GM23338 (cell line): Measurements from ENCODE around the gene KDSR. TPM values are rescaled to one million over a fixed set of nuclear protein-coding genes. Genes with fewer than 3 reads are reported as not detected.

Experiments
- ATAC-seq: fragments of 200-7000 bp; cut with Tn5 transposase; 3 replicates; pipeline ENCODE4 v1.9.1; 2020
- DNase-seq: peaks from one replicate; pipeline ENCODE4 v3.0.0-alpha.2; 2015; ENCODE audit warnings: low spot score
- H2AFZ ChIP-seq: fragments of 200-600 bp; sonication (generic); 2 replicates; pipeline ENCODE4 v1.8.0; 2016; ENCODE audit warnings: antibody characterized with exemption, mild to moderate bottlenecking, moderate library complexity
- H3F3A ChIP-seq: fragments of 200-600 bp; sonication (generic); replicated peaks from 2 replicates; pipeline ENCODE4 v1.8.0; 2017; ENCODE audit warnings: antibody characterized with exemption, mixed run types, low read depth
- H3K27ac ChIP-seq: fragments of 200-600 bp; sonication (generic); 2 replicates; pipeline ENCODE4 v1.6.1; 2016; ENCODE audit warnings: low read depth
- H3K27me3 ChIP-seq: fragments of 200-600 bp; sonication (generic); 2 replicates; pipeline ENCODE4 v1.8.0; 2016; ENCODE audit warnings: mild to moderate bottlenecking, mixed run types, moderate library complexity; ENCODE audit not compliant: insufficient read depth
- H3K36me3 ChIP-seq: fragments of 200-600 bp; sonication (generic); 2 replicates; pipeline ENCODE4 v1.8.0; 2016; ENCODE audit warnings: mild to moderate bottlenecking; ENCODE audit not compliant: insufficient read depth
- H3K4me1 ChIP-seq: fragments of 200-600 bp; sonication (generic); 2 replicates; pipeline ENCODE4 v1.8.0; 2016; ENCODE audit warnings: mild to moderate bottlenecking, moderate library complexity; ENCODE audit not compliant: insufficient read depth
- H3K4me2 ChIP-seq: fragments of 200-600 bp; sonication (generic); 2 replicates; pipeline ENCODE4 v1.7.1; 2017; ENCODE audit warnings: mixed run types
- H3K4me3 ChIP-seq: fragments of 200-600 bp; sonication (generic); 2 replicates; pipeline ENCODE4 v1.6.1; 2016; ENCODE audit warnings: mixed run types
- H3K79me2 ChIP-seq: fragments of 200-600 bp; sonication (generic); replicated peaks from 2 replicates; pipeline ENCODE4 v1.8.0; 2017; ENCODE audit warnings: mild to moderate bottlenecking; ENCODE audit not compliant: insufficient read depth
- H3K9me2 ChIP-seq: fragments of 200-600 bp; sonication (generic); 2 replicates; pipeline ENCODE4 v1.8.0; 2017; ENCODE audit not compliant: insufficient read depth
- H4K20me1 ChIP-seq: fragments of 200-600 bp; sonication (generic); replicated peaks from 2 replicates; pipeline ENCODE4 v1.8.0; 2017; ENCODE audit warnings: mild to moderate bottlenecking; ENCODE audit not compliant: insufficient read depth
- H3K27ac Mint-ChIP-seq: 2 replicates; pipeline ENCODE4 v1.8.0; 2020; ENCODE audit warnings: inconsistent platforms, mild to moderate bottlenecking, moderate library complexity, mixed read lengths
- H3K27me3 Mint-ChIP-seq: 3 replicates; pipeline ENCODE4 v1.8.0; 2022; ENCODE audit warnings: low read depth, mild to moderate bottlenecking, moderate library complexity, mixed read lengths, inconsistent platforms; ENCODE audit not compliant: insufficient read depth, poor library complexity
- H3K36me3 Mint-ChIP-seq: 3 replicates; pipeline ENCODE4 v1.8.0; 2021; ENCODE audit warnings: low read depth, mild to moderate bottlenecking, inconsistent platforms, moderate library complexity, mixed read lengths
- H3K4me1 Mint-ChIP-seq: 3 replicates; pipeline ENCODE4 v1.8.0; 2020; ENCODE audit warnings: mild to moderate bottlenecking, inconsistent platforms, mixed read lengths
- H3K4me3 Mint-ChIP-seq: 3 replicates; pipeline ENCODE4 v1.8.0; 2021; ENCODE audit warnings: moderate library complexity, mild to moderate bottlenecking, inconsistent platforms, mixed read lengths
- H3K9me3 Mint-ChIP-seq: 3 replicates; pipeline ENCODE4 v1.8.0; 2020; ENCODE audit warnings: moderate library complexity, mild to moderate bottlenecking, inconsistent platforms, mixed read lengths
- CREB1 ChIP-seq: fragments of 250-450 bp; sonication (Bioruptor Pico); IDR thresholded peaks from 2 replicates; pipeline ENCODE4 v1.5.0; 2020; ENCODE audit warnings: low read depth, mild to moderate bottlenecking, moderate library complexity
- ETS1 ChIP-seq: IDR thresholded peaks from 2 replicates; pipeline ENCODE4 v1.6.1; 2016; ENCODE audit warnings: antibody characterized with exemption
- EZH2phosphoT487 ChIP-seq: fragments of 200-600 bp; sonication (generic); IDR thresholded peaks from one replicate; pipeline ENCODE4 v1.8.1; 2018; ENCODE audit warnings: antibody characterized with exemption; ENCODE audit not compliant: unreplicated experiment
- JUNB ChIP-seq: IDR thresholded peaks from one replicate; pipeline ENCODE4 v1.6.1; 2016; ENCODE audit warnings: antibody characterized with exemption; ENCODE audit not compliant: unreplicated experiment
- POLR2AphosphoS5 ChIP-seq: IDR thresholded peaks from 2 replicates; pipeline ENCODE4 v1.6.1; 2016; ENCODE audit warnings: antibody characterized with exemption, low read depth
- REST ChIP-seq: IDR thresholded peaks from one replicate; pipeline ENCODE4 v1.6.1; 2018; ENCODE audit warnings: antibody characterized with exemption; ENCODE audit not compliant: unreplicated experiment
- STAT1 ChIP-seq: IDR thresholded peaks from one replicate; pipeline ENCODE4 v1.6.1; 2016; ENCODE audit warnings: antibody characterized with exemption; ENCODE audit not compliant: unreplicated experiment
- ZNF331 ChIP-seq: fragments of 250-450 bp; sonication (Bioruptor Pico); IDR thresholded peaks from 2 replicates; pipeline ENCODE4 v1.5.0; 2020; ENCODE audit warnings: low read depth, mild to moderate bottlenecking, moderate library complexity
- ZNF462 ChIP-seq: fragments of 250-450 bp; sonication (Bioruptor Pico); IDR thresholded peaks from 2 replicates; pipeline ENCODE4 v1.5.0; 2020; ENCODE audit warnings: mild to moderate bottlenecking, moderate library complexity
- polyA plus RNA-seq: library from polyadenylated mRNA; unstranded; fragments of >200 nt; fragmentation: Nextera tagmentation; extraction: Ambion mirVana; gene quantifications from 2 replicates; pipeline ENCODE4 v1.2.1, GENCODE V29; 2016
- total RNA-seq: library from RNA; depleted of rRNA; stranded (reverse); fragments of >200 nt; shearing (Covaris generic); gene quantifications from 2 replicates; pipeline ENCODE4 v1.2.3, GENCODE V29; 2014

Gene KDSR
- total and polyA plus RNA-seq, 2 experiments from 2014 or later: 23.7 to 36.3 TPM

- Histone ChIP-seq H3K27me3 (no peaks in the 10 kb centered on the region), H3K27ac (no peak overlapping the region), H3K9me2 (0 out of 2 replicates have a peak, but pooled peaks cover 4% of the 10 kb centered on the region), H4K20me1 (no peaks in the 10 kb centered on the region), H3K79me2 (no peaks in the 10 kb centered on the region), H3K4me2 (no peak overlapping the region), H3K36me3 (no peaks in the 10 kb centered on the region), H3K4me3 (no peak overlapping the region), H2AFZ (no peak overlapping the region), H3F3A (no peaks in the 10 kb centered on the region), H3K4me1 (no peaks in the 10 kb centered on the region)
- Mint-ChIP-seq H3K4me1 (peaks cover 2% of the 10 kb centered on the region; the same call in 1 of the 3 replicates), H3K27me3 (no peaks in the 10 kb centered on the region), H3K36me3 (no peaks in the 10 kb centered on the region), H3K27ac (no peak overlapping the region), H3K9me3 (no peaks in the 10 kb centered on the region), H3K4me3 (no peak overlapping the region)
- ATAC-seq (no peak), DNase-seq (no peak)
- TF ChIP-seq STAT1 (no peak), ZNF331 (no peak), ZNF462 (CRISPR knock-in tag) (no peak), JUNB (no peak), REST (no peak), EZH2phosphoT487 (no peak), ETS1 (no peak), POLR2AphosphoS5 (no peak), CREB1 (no peak)
Measured at GRCh38 chr18:63306249-63306648, 60.8 kb downstream of the KDSR start.
